H9 (cell line): Measurements from ENCODE around the gene KLHL13. TPM values are rescaled to one million over a fixed set of nuclear protein-coding genes. Genes with fewer than 3 reads are reported as not detected.

Experiments
- DNase-seq: peaks from one replicate; pipeline ENCODE4 v3.0.0-alpha.2; 2017
- H2AFZ ChIP-seq: one replicate; pipeline ENCODE4 v1.6.1; 2013; ENCODE audit warnings: mild to moderate bottlenecking, low read length, control low read depth, moderate library complexity
- H2AK5ac ChIP-seq: 2 replicates; pipeline ENCODE4 v1.6.1; 2013; ENCODE audit warnings: low read length, control low read depth, mixed read lengths; ENCODE audit not compliant: insufficient read length
- H2BK120ac ChIP-seq: one replicate; pipeline ENCODE4 v1.6.1; 2013; ENCODE audit warnings: low read depth, mild to moderate bottlenecking, low read length, control low read depth, inconsistent platforms; ENCODE audit not compliant: poor library complexity, severe bottlenecking
- H2BK12ac ChIP-seq: 2 replicates; pipeline ENCODE4 v1.6.1; 2013; ENCODE audit warnings: low read length, control low read depth, mixed read lengths, low read depth; ENCODE audit not compliant: insufficient read length
- H2BK15ac ChIP-seq: 2 replicates; pipeline ENCODE4 v1.6.1; 2013; ENCODE audit warnings: low read depth, low read length, control low read depth
- H2BK20ac ChIP-seq: one replicate; pipeline ENCODE4 v1.6.1; 2013; ENCODE audit warnings: low read depth, mild to moderate bottlenecking, low read length, control low read depth, inconsistent platforms; ENCODE audit not compliant: poor library complexity, severe bottlenecking
- H2BK5ac ChIP-seq: 2 replicates; pipeline ENCODE4 v1.6.1; 2013; ENCODE audit warnings: low read length, control low read depth, mixed read lengths; ENCODE audit not compliant: insufficient read length
- H3K14ac ChIP-seq: 2 replicates; pipeline ENCODE4 v1.6.1; 2013; ENCODE audit warnings: low read length, control low read depth; ENCODE audit not compliant: insufficient read depth
- H3K18ac ChIP-seq: 2 replicates; pipeline ENCODE4 v1.6.1; 2013; ENCODE audit warnings: low read depth, mild to moderate bottlenecking, mixed read lengths, low read length, control low read depth; ENCODE audit not compliant: insufficient read length
- H3K23ac ChIP-seq: 2 replicates; pipeline ENCODE4 v1.6.1; 2013; ENCODE audit warnings: low read length, control low read depth, mixed read lengths, low read depth; ENCODE audit not compliant: insufficient read length
- H3K23me2 ChIP-seq: 2 replicates; pipeline ENCODE4 v1.6.1; 2013; ENCODE audit warnings: low read depth, mild to moderate bottlenecking, mixed read lengths, low read length, control low read depth; ENCODE audit not compliant: insufficient read length, poor library complexity, severe bottlenecking
- H3K27ac ChIP-seq: 2 replicates; pipeline ENCODE4 v1.5.1; 2013; ENCODE audit warnings: low read length, control low read depth, mixed read lengths, low read depth; ENCODE audit not compliant: insufficient read length
- H3K27me3 ChIP-seq: 2 replicates; pipeline ENCODE4 v1.6.1; 2013; ENCODE audit warnings: low read length, control low read depth, inconsistent platforms; ENCODE audit not compliant: insufficient read depth
- H3K4ac ChIP-seq: 2 replicates; pipeline ENCODE4 v1.6.1; 2013; ENCODE audit warnings: low read depth, mild to moderate bottlenecking, control low read depth, inconsistent platforms, low read length, moderate library complexity
- H3K4me1 ChIP-seq: 2 replicates; pipeline ENCODE4 v1.6.1; 2013; ENCODE audit warnings: low read length, control low read depth, inconsistent platforms; ENCODE audit not compliant: insufficient read depth
- H3K4me2 ChIP-seq: 2 replicates; pipeline ENCODE4 v1.6.1; 2013; ENCODE audit warnings: low read length, control low read depth, mixed read lengths; ENCODE audit not compliant: insufficient read length, insufficient read depth
- H3K56ac ChIP-seq: 2 replicates; pipeline ENCODE4 v1.6.1; 2013; ENCODE audit warnings: low read depth, mild to moderate bottlenecking, mixed read lengths, low read length, control low read depth; ENCODE audit not compliant: insufficient read length
- H3K79me1 ChIP-seq: 2 replicates; pipeline ENCODE4 v1.6.1; 2013; ENCODE audit warnings: low read depth, mild to moderate bottlenecking, moderate library complexity, low read length, control low read depth, inconsistent platforms; ENCODE audit not compliant: insufficient read depth, poor library complexity, severe bottlenecking
- H3K79me2 ChIP-seq: 2 replicates; pipeline ENCODE4 v1.6.1; 2013; ENCODE audit warnings: low read length, control low read depth, inconsistent platforms; ENCODE audit not compliant: insufficient read depth
- H3K9ac ChIP-seq: 2 replicates; pipeline ENCODE4 v1.6.1; 2013; ENCODE audit warnings: low read length, control low read depth, mixed read lengths; ENCODE audit not compliant: insufficient read length; ENCODE audit errors: extremely low read depth
- H3K9me3 ChIP-seq: one replicate; pipeline ENCODE4 v1.6.1; 2013; ENCODE audit warnings: low read depth, low read length, inconsistent platforms; ENCODE audit not compliant: control insufficient read depth
- H3T11ph ChIP-seq: one replicate; pipeline ENCODE4 v1.6.1; 2013; ENCODE audit warnings: mild to moderate bottlenecking, low read length, control low read depth, inconsistent platforms
- H4K20me1 ChIP-seq: one replicate; pipeline ENCODE4 v1.6.1; 2013; ENCODE audit not compliant: control insufficient read depth, insufficient read length, insufficient read depth
- H4K5ac ChIP-seq: 2 replicates; pipeline ENCODE4 v1.6.1; 2013; ENCODE audit warnings: low read depth, mild to moderate bottlenecking, mixed read lengths, low read length, control low read depth; ENCODE audit not compliant: insufficient read length
- H4K8ac ChIP-seq: replicated peaks from 2 replicates; pipeline ENCODE4 v1.6.1; 2013; ENCODE audit warnings: low read length, control low read depth, mixed read lengths, low read depth; ENCODE audit not compliant: insufficient read length
- H4K91ac ChIP-seq: 2 replicates; pipeline ENCODE4 v1.6.1; 2013; ENCODE audit warnings: low read depth, mild to moderate bottlenecking, moderate library complexity, mixed read lengths, low read length, control low read depth; ENCODE audit not compliant: insufficient read length
- H3K27ac Mint-ChIP-seq, 3 experiments: 2 replicates in 2 of 3; 3 replicates in 1 of 3; pipeline ENCODE4 v1.8.0; 2020 to 2021; ENCODE audit warnings: mixed read lengths in 3 of 3, mild to moderate bottlenecking in 1 of 3, moderate library complexity in 1 of 3
- H3K27me3 Mint-ChIP-seq: 2 replicates; pipeline ENCODE4 v1.8.0; 2021; ENCODE audit warnings: low read depth, mild to moderate bottlenecking, moderate library complexity, mixed read lengths
- H3K36me3 Mint-ChIP-seq, 3 experiments: 2 replicates in 2 of 3; 3 replicates in 1 of 3; pipeline ENCODE4 v1.8.0; 2020 to 2021; ENCODE audit warnings: low read depth in 3 of 3, mixed read lengths in 3 of 3; ENCODE audit not compliant: insufficient read depth in 1 of 3
- H3K4me1 Mint-ChIP-seq, 2 experiments: 2 replicates each; pipeline ENCODE4 v1.8.0; 2020; ENCODE audit warnings: mixed read lengths in 2 of 2
- H3K4me3 Mint-ChIP-seq, 2 experiments: 2 replicates in 1 of 2; 3 replicates in 1 of 2; pipeline ENCODE4 v1.8.0; 2020 to 2021; ENCODE audit warnings: mild to moderate bottlenecking in 2 of 2, mixed read lengths in 2 of 2, moderate library complexity in 1 of 2
- H3K9me3 Mint-ChIP-seq, 2 experiments: 2 replicates in 1 of 2; 3 replicates in 1 of 2; pipeline ENCODE4 v1.8.0; 2020; ENCODE audit warnings: mild to moderate bottlenecking in 2 of 2, mixed read lengths in 2 of 2, moderate library complexity in 1 of 2
- CTCF ChIP-seq: fragments of 200-600 bp; sonication (generic); conservative IDR thresholded peaks from 3 replicates; pipeline ENCODE4 v1.8.0; 2021; ENCODE audit warnings: antibody characterized with exemption, mild to moderate bottlenecking
- WGBS: extraction: QIAGEN DNeasy Blood & Tissue Kit; methylation state at CpG from one replicate; pipeline ENCODE4 v1.1.7; 2013; ENCODE audit warnings: missing lambda C conversion rate, low lambda C conversion rate, mixed read lengths; ENCODE audit not compliant: insufficient read length; ENCODE audit errors: extremely low coverage; 5-methylcytosine and 5-hydroxymethylcytosine counted together
- total RNA-seq: library from RNA; stranded (reverse); gene quantifications from 2 replicates; pipeline ENCODE4 v1.2.1, GENCODE V29; 2021

The KLHL13 gene
- total RNA-seq, 1 experiment from 2014 or later, result 4.1 TPM

- Histone ChIP-seq H3K9me3 (no peaks in the 10 kb centered on the region), H3K14ac (no peak overlapping the region), H2AK5ac (no peak overlapping the region), H3K23me2 (no peaks in the 10 kb centered on the region), H3K4ac (no peak overlapping the region), H3K9ac (no peak overlapping the region), H3K18ac (no peak overlapping the region), H4K5ac (no peak overlapping the region), H2BK5ac (no peak overlapping the region), H3K79me1 (no peaks in the 10 kb centered on the region), H3K4me1 (peaks cover 4% of the 10 kb centered on the region; the same call in 1 of the 2 replicates), H3T11ph (no peak overlapping the region), H2BK15ac (no peak overlapping the region), H3K79me2 (no peaks in the 10 kb centered on the region), H4K8ac (no peak overlapping the region), H3K23ac (no peak overlapping the region), H3K56ac (no peak overlapping the region), H2BK20ac (no peak overlapping the region), H3K4me2 (no peak overlapping the region), H4K91ac (no peak overlapping the region), H2AFZ (no peak overlapping the region), H3K27me3 (no peaks in the 10 kb centered on the region), H3K27ac (no peak overlapping the region), H4K20me1 (no peaks in the 10 kb centered on the region), H2BK12ac (no peak overlapping the region), H2BK120ac (no peak overlapping the region)
- H3K4me1 Mint-ChIP-seq, result peaks cover 15 to 20% of the 10 kb centered on the region in 2 experiments
- H3K36me3 Mint-ChIP-seq, result no peaks in the 10 kb centered on the region
- H3K27ac Mint-ChIP-seq, result peak overlapping the region in 1 of 3 experiments; percentile 41; a peak in 1 of 7 replicates
- no CpG with 5 or more reads among the region's 7 CpGs for WGBS
- peaks cover 0 to 29% of the 10 kb centered on the region in 2 experiments; a peak in 2 of 5 replicates for H3K9me3 Mint-ChIP-seq
- peak overlapping the region in 1 of 2 experiments; percentile 38; a peak in 1 of 5 replicates for H3K4me3 Mint-ChIP-seq
- no peak for TF ChIP-seq CTCF
- peak; percentile 33 for DNase-seq
- H3K27me3 Mint-ChIP-seq, result no peaks in the 10 kb centered on the region
Observed at GRCh38 chrX:117972711-117973109, 143.9 kb downstream of the KLHL13 start.
